SK-N-SH treated with all-trans-retinoic acid at 6 μM for 48 hours (cell line): ENCODE results near the gene ECD.

Experiments used
- ATAC-seq: fragments of 200-7000 bp; cut with Tn5 transposase; 3 replicates; pipeline ENCODE4 v1.9.1; 2020; ENCODE audit warnings: mild to moderate bottlenecking, moderate library complexity
- ARNTL ChIP-seq: fragments of 450-650 bp; formaldehyde crosslinking; IDR thresholded peaks from 2 replicates; pipeline ENCODE4 v1.5.0; 2020; ENCODE audit warnings: low read depth, mild to moderate bottlenecking, moderate library complexity, borderline replicate concordance
- BACH2 ChIP-seq: fragments of 250-450 bp; sonication (Bioruptor Pico); IDR thresholded peaks from 2 replicates; pipeline ENCODE4 v1.9.0; 2021; ENCODE audit warnings: mild to moderate bottlenecking, borderline replicate concordance
- CSDC2 ChIP-seq: fragments of 250-450 bp; sonication (Bioruptor Pico); IDR thresholded peaks from 2 replicates; pipeline ENCODE4 v1.5.0; 2020; ENCODE audit warnings: mild to moderate bottlenecking, moderate library complexity
- ESRRG ChIP-seq: fragments of 250-450 bp; sonication (Bioruptor Pico); IDR thresholded peaks from 2 replicates; pipeline ENCODE4 v1.6.1; 2021; ENCODE audit warnings: mild to moderate bottlenecking
- GLIS3 ChIP-seq: fragments of 250-450 bp; sonication (Bioruptor Pico); IDR thresholded peaks from 2 replicates; pipeline ENCODE4 v1.5.0; 2020; ENCODE audit warnings: mild to moderate bottlenecking, moderate library complexity
- ISL1 ChIP-seq: fragments of 250-450 bp; sonication (Bioruptor Pico); IDR thresholded peaks from 2 replicates; pipeline ENCODE4 v2.1.2; 2022; ENCODE audit warnings: mild to moderate bottlenecking, moderate library complexity
- OSR1 ChIP-seq: fragments of 250-450 bp; sonication (Bioruptor Pico); IDR thresholded peaks from 2 replicates; pipeline ENCODE4 v1.8.0; 2022; ENCODE audit warnings: moderate library complexity, mild to moderate bottlenecking, inconsistent platforms
- PPARA ChIP-seq: fragments of 250-450 bp; sonication (Bioruptor Pico); IDR thresholded peaks from 2 replicates; pipeline ENCODE4 v1.5.0; 2020; ENCODE audit warnings: mild to moderate bottlenecking, borderline replicate concordance
- RARB ChIP-seq: fragments of 250-450 bp; sonication (Bioruptor Pico); IDR thresholded peaks from 2 replicates; pipeline ENCODE4 v1.8.0; 2021; ENCODE audit warnings: mild to moderate bottlenecking, moderate library complexity
- SNAI2 ChIP-seq: fragments of 250-450 bp; sonication (Bioruptor Pico); IDR thresholded peaks from 2 replicates; pipeline ENCODE4 v1.5.0; 2020; ENCODE audit warnings: mild to moderate bottlenecking, moderate library complexity
- TCF4 ChIP-seq: fragments of 250-450 bp; sonication (Bioruptor Pico); IDR thresholded peaks from 2 replicates; pipeline ENCODE4 v1.8.0; 2021; ENCODE audit warnings: mild to moderate bottlenecking, moderate library complexity, borderline replicate concordance
- TOX ChIP-seq: fragments of 250-450 bp; sonication (Bioruptor Pico); IDR thresholded peaks from 2 replicates; pipeline ENCODE4 v1.8.0; 2021; ENCODE audit warnings: mild to moderate bottlenecking, moderate library complexity, borderline replicate concordance
- ZFP3 ChIP-seq: fragments of 250-450 bp; sonication (Bioruptor Pico); IDR thresholded peaks from 2 replicates; pipeline ENCODE4 v1.5.0; 2020; ENCODE audit warnings: mild to moderate bottlenecking, moderate library complexity
- ZFP30 ChIP-seq: fragments of 450-650 bp; formaldehyde crosslinking; IDR thresholded peaks from 2 replicates; pipeline ENCODE4 v1.5.0; 2022; ENCODE audit warnings: mild to moderate bottlenecking, moderate library complexity
- ZNF565 ChIP-seq: fragments of 450-650 bp; formaldehyde crosslinking; conservative IDR thresholded peaks from 2 replicates; pipeline ENCODE4 v1.5.0; 2020; ENCODE audit warnings: low read depth, mild to moderate bottlenecking, moderate library complexity
- ZNF70 ChIP-seq: fragments of 450-650 bp; formaldehyde crosslinking; IDR thresholded peaks from 2 replicates; pipeline ENCODE4 v1.5.0; 2020; ENCODE audit warnings: mild to moderate bottlenecking, moderate library complexity
- ZNF8 ChIP-seq: fragments of 450-650 bp; formaldehyde crosslinking; IDR thresholded peaks from 2 replicates; pipeline ENCODE4 v1.5.0; 2020; ENCODE audit warnings: mild to moderate bottlenecking, moderate library complexity
- TF ChIP-seq, protein P1 (sequence below): fragments of 250-450 bp; sonication (Bioruptor Pico); IDR thresholded peaks from 2 replicates; pipeline ENCODE4 v1.5.1; 2020; ENCODE audit warnings: low read depth, mild to moderate bottlenecking, moderate library complexity
- TF ChIP-seq, protein P2 (sequence below): fragments of 250-450 bp; sonication (Bioruptor Pico); IDR thresholded peaks from 2 replicates; pipeline ENCODE4 v1.8.0; 2020; ENCODE audit warnings: mild to moderate bottlenecking, moderate library complexity, borderline replicate concordance
- TF ChIP-seq, protein P3 (sequence below): fragments of 250-450 bp; sonication (Bioruptor Pico); IDR thresholded peaks from 2 replicates; pipeline ENCODE4 v1.8.0; 2021; ENCODE audit warnings: low read depth, mild to moderate bottlenecking, moderate library complexity, borderline replicate concordance
- TF ChIP-seq, protein P4 (sequence below): fragments of 250-450 bp; sonication (Bioruptor Pico); IDR thresholded peaks from 2 replicates; pipeline ENCODE4 v1.5.0; 2020; ENCODE audit warnings: mild to moderate bottlenecking, moderate library complexity
- TF ChIP-seq, protein P5 (sequence below): fragments of 250-450 bp; sonication (Bioruptor Pico); IDR thresholded peaks from 2 replicates; pipeline ENCODE4 v1.5.1; 2021; ENCODE audit warnings: mild to moderate bottlenecking, moderate library complexity

The ECD gene

DNA sequence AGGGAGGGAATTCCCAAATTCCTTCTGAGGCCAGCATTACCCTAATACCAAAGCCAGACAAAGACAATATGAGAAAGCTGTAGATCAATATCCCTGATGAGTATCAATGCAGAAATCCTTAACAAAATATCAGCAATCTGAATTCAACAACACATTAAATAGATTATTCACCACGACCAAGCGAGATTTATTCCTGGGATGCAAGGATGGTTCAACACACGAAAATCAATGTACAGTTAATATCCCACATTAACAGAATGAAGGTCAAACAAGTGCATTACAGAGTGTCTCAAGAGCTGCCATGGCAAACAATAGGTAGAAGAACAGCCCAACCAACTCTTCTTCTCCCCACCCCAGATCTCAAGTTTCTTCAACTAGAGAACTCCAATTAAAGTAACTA is 6.1 kb downstream of the ECD start:
- ATAC-seq, result no peak
- TF ChIP-seq BACH2 (no peak), SNAI2 (no peak), ESRRG (CRISPR knock-in tag) (no peak), PPARA (CRISPR knock-in tag) (no peak)
- TF ChIP-seq, protein P1, sequence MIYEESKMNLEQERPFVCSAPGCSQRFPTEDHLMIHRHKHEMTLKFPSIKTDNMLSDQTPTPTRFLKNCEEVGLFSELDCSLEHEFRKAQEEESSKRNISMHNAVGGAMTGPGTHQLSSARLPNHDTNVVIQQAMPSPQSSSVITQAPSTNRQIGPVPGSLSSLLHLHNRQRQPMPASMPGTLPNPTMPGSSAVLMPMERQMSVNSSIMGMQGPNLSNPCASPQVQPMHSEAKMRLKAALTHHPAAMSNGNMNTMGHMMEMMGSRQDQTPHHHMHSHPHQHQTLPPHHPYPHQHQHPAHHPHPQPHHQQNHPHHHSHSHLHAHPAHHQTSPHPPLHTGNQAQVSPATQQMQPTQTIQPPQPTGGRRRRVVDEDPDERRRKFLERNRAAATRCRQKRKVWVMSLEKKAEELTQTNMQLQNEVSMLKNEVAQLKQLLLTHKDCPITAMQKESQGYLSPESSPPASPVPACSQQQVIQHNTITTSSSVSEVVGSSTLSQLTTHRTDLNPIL (CRISPR knock-in tag), result no peak

DNA sequence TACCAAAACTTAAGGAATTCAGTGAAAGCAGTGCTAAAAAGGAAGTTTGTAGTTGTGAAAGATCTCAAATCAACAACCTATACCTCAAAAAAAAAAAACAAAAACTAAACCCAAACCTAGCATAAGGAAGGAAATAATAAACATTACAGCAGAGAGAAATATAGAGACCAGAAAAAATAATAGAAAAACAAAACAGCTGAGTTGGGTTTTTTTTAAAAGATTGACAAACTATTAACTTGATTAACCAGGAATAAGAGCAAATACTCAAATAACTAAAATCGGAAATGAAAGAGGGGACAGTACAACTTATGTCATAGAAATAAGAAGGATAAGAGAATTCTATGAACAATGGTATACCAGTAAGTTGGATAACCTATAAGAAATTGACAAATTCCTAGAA is 6.7 kb downstream of the ECD start:
- ATAC-seq, result no peak
- no peak for TF ChIP-seq CSDC2
- TF ChIP-seq, protein P2, sequence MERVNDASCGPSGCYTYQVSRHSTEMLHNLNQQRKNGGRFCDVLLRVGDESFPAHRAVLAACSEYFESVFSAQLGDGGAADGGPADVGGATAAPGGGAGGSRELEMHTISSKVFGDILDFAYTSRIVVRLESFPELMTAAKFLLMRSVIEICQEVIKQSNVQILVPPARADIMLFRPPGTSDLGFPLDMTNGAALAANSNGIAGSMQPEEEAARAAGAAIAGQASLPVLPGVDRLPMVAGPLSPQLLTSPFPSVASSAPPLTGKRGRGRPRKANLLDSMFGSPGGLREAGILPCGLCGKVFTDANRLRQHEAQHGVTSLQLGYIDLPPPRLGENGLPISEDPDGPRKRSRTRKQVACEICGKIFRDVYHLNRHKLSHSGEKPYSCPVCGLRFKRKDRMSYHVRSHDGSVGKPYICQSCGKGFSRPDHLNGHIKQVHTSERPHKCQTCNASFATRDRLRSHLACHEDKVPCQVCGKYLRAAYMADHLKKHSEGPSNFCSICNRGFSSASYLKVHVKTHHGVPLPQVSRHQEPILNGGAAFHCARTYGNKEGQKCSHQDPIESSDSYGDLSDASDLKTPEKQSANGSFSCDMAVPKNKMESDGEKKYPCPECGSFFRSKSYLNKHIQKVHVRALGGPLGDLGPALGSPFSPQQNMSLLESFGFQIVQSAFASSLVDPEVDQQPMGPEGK (CRISPR knock-in tag), result no peak
- no peak for TF ChIP-seq PPARA (CRISPR knock-in tag)
- TF ChIP-seq, protein P3, sequence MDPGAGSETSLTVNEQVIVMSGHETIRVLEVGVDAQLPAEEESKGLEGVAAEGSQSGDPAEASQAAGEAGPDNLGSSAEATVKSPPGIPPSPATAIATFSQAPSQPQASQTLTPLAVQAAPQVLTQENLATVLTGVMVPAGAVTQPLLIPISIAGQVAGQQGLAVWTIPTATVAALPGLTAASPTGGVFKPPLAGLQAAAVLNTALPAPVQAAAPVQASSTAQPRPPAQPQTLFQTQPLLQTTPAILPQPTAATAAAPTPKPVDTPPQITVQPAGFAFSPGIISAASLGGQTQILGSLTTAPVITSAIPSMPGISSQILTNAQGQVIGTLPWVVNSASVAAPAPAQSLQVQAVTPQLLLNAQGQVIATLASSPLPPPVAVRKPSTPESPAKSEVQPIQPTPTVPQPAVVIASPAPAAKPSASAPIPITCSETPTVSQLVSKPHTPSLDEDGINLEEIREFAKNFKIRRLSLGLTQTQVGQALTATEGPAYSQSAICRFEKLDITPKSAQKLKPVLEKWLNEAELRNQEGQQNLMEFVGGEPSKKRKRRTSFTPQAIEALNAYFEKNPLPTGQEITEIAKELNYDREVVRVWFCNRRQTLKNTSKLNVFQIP, result no peak
- no peak for TF ChIP-seq BACH2
- TF ChIP-seq, protein P1 (CRISPR knock-in tag), result no peak
- no peak for TF ChIP-seq RARB
- TF ChIP-seq ZNF8 (CRISPR knock-in tag), result no peak
- TF ChIP-seq, protein P4, sequence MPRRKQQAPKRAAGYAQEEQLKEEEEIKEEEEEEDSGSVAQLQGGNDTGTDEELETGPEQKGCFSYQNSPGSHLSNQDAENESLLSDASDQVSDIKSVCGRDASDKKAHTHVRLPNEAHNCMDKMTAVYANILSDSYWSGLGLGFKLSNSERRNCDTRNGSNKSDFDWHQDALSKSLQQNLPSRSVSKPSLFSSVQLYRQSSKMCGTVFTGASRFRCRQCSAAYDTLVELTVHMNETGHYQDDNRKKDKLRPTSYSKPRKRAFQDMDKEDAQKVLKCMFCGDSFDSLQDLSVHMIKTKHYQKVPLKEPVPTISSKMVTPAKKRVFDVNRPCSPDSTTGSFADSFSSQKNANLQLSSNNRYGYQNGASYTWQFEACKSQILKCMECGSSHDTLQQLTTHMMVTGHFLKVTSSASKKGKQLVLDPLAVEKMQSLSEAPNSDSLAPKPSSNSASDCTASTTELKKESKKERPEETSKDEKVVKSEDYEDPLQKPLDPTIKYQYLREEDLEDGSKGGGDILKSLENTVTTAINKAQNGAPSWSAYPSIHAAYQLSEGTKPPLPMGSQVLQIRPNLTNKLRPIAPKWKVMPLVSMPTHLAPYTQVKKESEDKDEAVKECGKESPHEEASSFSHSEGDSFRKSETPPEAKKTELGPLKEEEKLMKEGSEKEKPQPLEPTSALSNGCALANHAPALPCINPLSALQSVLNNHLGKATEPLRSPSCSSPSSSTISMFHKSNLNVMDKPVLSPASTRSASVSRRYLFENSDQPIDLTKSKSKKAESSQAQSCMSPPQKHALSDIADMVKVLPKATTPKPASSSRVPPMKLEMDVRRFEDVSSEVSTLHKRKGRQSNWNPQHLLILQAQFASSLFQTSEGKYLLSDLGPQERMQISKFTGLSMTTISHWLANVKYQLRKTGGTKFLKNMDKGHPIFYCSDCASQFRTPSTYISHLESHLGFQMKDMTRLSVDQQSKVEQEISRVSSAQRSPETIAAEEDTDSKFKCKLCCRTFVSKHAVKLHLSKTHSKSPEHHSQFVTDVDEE (CRISPR knock-in tag), result no peak
- no peak for TF ChIP-seq ESRRG (CRISPR knock-in tag)
- no peak for TF ChIP-seq ZNF565
- no peak for TF ChIP-seq ZFP30 (CRISPR knock-in tag)
- TF ChIP-seq SNAI2, result no peak

DNA sequence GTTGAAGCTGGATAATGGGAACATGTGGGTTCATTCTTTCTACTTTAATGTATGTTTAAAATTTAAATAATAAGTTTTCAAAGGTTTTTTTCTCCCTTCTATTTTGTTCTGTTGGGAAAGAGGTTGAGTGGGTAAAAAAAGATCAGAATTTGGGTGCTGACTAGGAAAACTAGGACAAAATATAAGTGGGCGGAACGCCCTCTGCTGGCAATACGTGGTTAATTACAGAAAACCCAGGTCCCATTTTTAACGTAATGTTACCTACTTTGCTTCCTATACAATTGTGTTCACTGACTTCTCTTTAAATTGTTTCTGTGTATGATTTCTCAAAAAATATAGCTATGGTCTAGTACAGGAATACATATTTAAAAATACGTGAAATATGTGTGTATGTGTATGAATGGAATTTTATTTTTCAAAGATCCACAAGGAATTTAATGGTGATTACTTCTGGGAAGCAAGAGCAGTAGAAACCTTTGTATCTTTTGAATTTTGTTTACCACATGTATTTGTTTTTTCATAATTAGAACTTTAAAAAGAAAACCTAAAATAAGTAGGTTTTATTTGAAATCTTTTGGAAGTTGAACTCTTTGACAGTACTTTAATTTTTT is 8.7 kb downstream of the ECD start:
- ATAC-seq, result peak; percentile 67; the same call in 2 of the 3 replicates
- TF ChIP-seq TCF4 (CRISPR knock-in tag) (no peak), ZNF70 (no peak), SNAI2 (no peak), OSR1 (CRISPR knock-in tag) (no peak), PPARA (CRISPR knock-in tag) (no peak), ZNF8 (CRISPR knock-in tag) (no peak), ZFP3 (CRISPR knock-in tag) (no peak), ARNTL (CRISPR knock-in tag) (no peak)

DNA sequence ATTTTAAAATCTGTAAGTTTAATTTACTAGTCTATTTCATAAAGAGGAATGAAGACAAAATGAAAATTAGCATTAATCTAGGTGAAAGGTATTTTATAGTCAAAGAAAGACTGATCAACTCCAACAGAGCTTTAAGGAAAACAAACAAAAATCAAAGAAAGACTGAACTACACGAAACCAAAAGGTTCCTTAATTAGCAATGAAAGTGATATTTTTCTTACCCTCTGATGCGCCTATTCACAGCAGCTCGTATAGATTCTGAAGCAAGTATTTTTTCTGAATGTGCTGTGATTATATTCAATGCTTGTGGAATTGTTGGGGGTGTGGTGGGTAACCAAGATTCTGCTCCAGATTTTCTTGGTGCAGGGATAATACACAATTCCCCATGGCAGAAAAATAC is 11.8 kb downstream of the ECD start:
- no peak for TF ChIP-seq RARB
- no peak for TF ChIP-seq TOX (CRISPR knock-in tag)
- no peak for TF ChIP-seq ESRRG (CRISPR knock-in tag)
- no peak for TF ChIP-seq ZNF8 (CRISPR knock-in tag)
- TF ChIP-seq BACH2, result no peak
- TF ChIP-seq ARNTL (CRISPR knock-in tag), result no peak
- TF ChIP-seq, protein P3, result no peak
- no peak for TF ChIP-seq ZNF70
- no peak for TF ChIP-seq OSR1 (CRISPR knock-in tag)
- no peak for TF ChIP-seq ISL1
- no peak for TF ChIP-seq ZFP30 (CRISPR knock-in tag)
- no peak for TF ChIP-seq ZNF565
- no peak for TF ChIP-seq PPARA (CRISPR knock-in tag)
- TF ChIP-seq TCF4 (CRISPR knock-in tag), result no peak
- no peak for TF ChIP-seq GLIS3
- TF ChIP-seq CSDC2, result no peak
- TF ChIP-seq, protein P5, sequence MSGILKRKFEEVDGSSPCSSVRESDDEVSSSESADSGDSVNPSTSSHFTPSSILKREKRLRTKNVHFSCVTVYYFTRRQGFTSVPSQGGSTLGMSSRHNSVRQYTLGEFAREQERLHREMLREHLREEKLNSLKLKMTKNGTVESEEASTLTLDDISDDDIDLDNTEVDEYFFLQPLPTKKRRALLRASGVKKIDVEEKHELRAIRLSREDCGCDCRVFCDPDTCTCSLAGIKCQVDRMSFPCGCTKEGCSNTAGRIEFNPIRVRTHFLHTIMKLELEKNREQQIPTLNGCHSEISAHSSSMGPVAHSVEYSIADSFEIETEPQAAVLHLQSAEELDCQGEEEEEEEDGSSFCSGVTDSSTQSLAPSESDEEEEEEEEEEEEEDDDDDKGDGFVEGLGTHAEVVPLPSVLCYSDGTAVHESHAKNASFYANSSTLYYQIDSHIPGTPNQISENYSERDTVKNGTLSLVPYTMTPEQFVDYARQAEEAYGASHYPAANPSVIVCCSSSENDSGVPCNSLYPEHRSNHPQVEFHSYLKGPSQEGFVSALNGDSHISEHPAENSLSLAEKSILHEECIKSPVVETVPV (CRISPR knock-in tag), result no peak
- TF ChIP-seq ZFP3 (CRISPR knock-in tag), result no peak
- TF ChIP-seq, all 23 proteins: peak for 0

More for the DNA sequence above, 11.8 kb downstream of the ECD start:
- no peak for ATAC-seq
